HPDE6-E6E7 (cell line): ENCODE measurements around the gene SAA1.

Experiments
- DNase-seq: peaks from one replicate; pipeline ENCODE4 v3.0.0; 2011; ENCODE audit warnings: missing footprints; ENCODE audit errors: extremely low spot score

Gene SAA1

GRCh38 chr11:18310800-18311340, 44.8 kb downstream of the SAA1 start:
- DNase-seq, result no peak

GRCh38 chr11:18312012-18312411, 45.9 kb downstream of the SAA1 start:
- DNase-seq, result no peak

GRCh38 chr11:18312663-18313420, 46.8 kb downstream of the SAA1 start:
- no peak for DNase-seq

GRCh38 chr11:18313965-18314763, 48.1 kb downstream of the SAA1 start:
- no peak for DNase-seq

GRCh38 chr11:18314784-18315523, 48.9 kb downstream of the SAA1 start:
- DNase-seq, result no peak

- DNase-seq, result no peak
Observed at GRCh38 chr11:18315893-18316292, 49.8 kb downstream of the SAA1 start.

- DNase-seq, result no peak
Observed at GRCh38 chr11:18317551-18317950, 51.5 kb downstream of the SAA1 start.
